SK-N-SH (cell line): ENCODE results near the gene CLN6.

Experiments used
- CHD2 ChIP-seq: fragments of 150-350 bp; IDR thresholded peaks from 2 replicates; pipeline ENCODE4 v1.6.1; 2018; ENCODE audit warnings: low read length; ENCODE audit not compliant: partially characterized antibody
- EP300 ChIP-seq, 2 experiments: IDR thresholded peaks; 2 replicates each; pipeline versions ENCODE4 v1.4.0 to v1.6.1; 2012; ENCODE audit warnings: borderline replicate concordance in 1 of 2, low read depth in 1 of 2, low read length in 1 of 2
- NFIC ChIP-seq: IDR thresholded peaks from 2 replicates; pipeline ENCODE4 v1.4.0; 2012; ENCODE audit warnings: borderline replicate concordance
- POLR2AphosphoS5 ChIP-seq: IDR thresholded peaks from 2 replicates; pipeline ENCODE4 v1.6.1; 2012; ENCODE audit warnings: low read depth, low read length
- TAF1 ChIP-seq: IDR thresholded peaks from 2 replicates; pipeline ENCODE4 v1.6.1; 2012; ENCODE audit warnings: low read depth, mild to moderate bottlenecking, low read length, moderate library complexity, borderline replicate concordance
- TF ChIP-seq, protein P1 (sequence below): fragments of 200-600 bp; sonication (generic); IDR thresholded peaks from 2 replicates; pipeline ENCODE4 v1.6.1; 2017; ENCODE audit warnings: antibody characterized with exemption, mild to moderate bottlenecking, moderate library complexity
- TF ChIP-seq, protein P2 (sequence below): fragments of 150-350 bp; IDR thresholded peaks from 2 replicates; pipeline ENCODE4 v1.6.1; 2017; ENCODE audit warnings: antibody characterized with exemption, low read length, low read depth, borderline replicate concordance
- TF ChIP-seq, protein P3 (sequence below): IDR thresholded peaks from 2 replicates; pipeline ENCODE4 v1.4.0; 2012; ENCODE audit warnings: low read depth
- TF ChIP-seq, protein P4 (sequence below): IDR thresholded peaks from 2 replicates; pipeline ENCODE4 v1.4.0; 2012; ENCODE audit warnings: low read depth, borderline replicate concordance
- TF ChIP-seq, protein P5 (sequence below): IDR thresholded peaks from 2 replicates; pipeline ENCODE4 v1.4.0; 2012; ENCODE audit warnings: low read depth, borderline replicate concordance

DNA sequence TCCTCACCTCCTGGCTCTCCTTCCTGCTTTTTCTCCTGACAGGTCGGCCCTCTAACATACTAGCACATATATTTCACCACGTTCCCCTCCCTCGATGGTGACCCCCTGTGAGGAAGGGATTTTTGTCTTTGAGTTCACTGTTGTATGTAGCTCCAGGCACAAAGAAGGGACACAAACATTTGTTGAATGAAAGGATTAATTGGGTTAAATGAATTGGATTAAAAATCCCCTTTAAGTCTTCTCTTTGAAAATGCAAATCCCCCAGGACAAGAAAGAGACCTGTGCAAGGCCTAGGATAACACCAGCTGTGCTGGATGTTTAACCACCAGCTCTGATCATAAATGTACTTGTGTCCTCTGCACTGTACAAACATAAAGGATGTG lies 27.7 kb downstream of the CLN6 start:
- TF ChIP-seq, protein P1, sequence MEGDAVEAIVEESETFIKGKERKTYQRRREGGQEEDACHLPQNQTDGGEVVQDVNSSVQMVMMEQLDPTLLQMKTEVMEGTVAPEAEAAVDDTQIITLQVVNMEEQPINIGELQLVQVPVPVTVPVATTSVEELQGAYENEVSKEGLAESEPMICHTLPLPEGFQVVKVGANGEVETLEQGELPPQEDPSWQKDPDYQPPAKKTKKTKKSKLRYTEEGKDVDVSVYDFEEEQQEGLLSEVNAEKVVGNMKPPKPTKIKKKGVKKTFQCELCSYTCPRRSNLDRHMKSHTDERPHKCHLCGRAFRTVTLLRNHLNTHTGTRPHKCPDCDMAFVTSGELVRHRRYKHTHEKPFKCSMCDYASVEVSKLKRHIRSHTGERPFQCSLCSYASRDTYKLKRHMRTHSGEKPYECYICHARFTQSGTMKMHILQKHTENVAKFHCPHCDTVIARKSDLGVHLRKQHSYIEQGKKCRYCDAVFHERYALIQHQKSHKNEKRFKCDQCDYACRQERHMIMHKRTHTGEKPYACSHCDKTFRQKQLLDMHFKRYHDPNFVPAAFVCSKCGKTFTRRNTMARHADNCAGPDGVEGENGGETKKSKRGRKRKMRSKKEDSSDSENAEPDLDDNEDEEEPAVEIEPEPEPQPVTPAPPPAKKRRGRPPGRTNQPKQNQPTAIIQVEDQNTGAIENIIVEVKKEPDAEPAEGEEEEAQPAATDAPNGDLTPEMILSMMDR, result no peak
- no peak for TF ChIP-seq EP300 (IDR thresholded peaks at IDR 0.05; ENCODE audit: borderline replicate concordance in 1 of 2, low read depth in 1 of 2, low read length in 1 of 2)
- no peak for TF ChIP-seq TAF1
- TF ChIP-seq, protein P2, sequence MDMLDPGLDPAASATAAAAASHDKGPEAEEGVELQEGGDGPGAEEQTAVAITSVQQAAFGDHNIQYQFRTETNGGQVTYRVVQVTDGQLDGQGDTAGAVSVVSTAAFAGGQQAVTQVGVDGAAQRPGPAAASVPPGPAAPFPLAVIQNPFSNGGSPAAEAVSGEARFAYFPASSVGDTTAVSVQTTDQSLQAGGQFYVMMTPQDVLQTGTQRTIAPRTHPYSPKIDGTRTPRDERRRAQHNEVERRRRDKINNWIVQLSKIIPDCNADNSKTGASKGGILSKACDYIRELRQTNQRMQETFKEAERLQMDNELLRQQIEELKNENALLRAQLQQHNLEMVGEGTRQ, result no peak
- TF ChIP-seq, protein P3, sequence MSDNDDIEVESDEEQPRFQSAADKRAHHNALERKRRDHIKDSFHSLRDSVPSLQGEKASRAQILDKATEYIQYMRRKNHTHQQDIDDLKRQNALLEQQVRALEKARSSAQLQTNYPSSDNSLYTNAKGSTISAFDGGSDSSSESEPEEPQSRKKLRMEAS, result no peak
- TF ChIP-seq, protein P4, sequence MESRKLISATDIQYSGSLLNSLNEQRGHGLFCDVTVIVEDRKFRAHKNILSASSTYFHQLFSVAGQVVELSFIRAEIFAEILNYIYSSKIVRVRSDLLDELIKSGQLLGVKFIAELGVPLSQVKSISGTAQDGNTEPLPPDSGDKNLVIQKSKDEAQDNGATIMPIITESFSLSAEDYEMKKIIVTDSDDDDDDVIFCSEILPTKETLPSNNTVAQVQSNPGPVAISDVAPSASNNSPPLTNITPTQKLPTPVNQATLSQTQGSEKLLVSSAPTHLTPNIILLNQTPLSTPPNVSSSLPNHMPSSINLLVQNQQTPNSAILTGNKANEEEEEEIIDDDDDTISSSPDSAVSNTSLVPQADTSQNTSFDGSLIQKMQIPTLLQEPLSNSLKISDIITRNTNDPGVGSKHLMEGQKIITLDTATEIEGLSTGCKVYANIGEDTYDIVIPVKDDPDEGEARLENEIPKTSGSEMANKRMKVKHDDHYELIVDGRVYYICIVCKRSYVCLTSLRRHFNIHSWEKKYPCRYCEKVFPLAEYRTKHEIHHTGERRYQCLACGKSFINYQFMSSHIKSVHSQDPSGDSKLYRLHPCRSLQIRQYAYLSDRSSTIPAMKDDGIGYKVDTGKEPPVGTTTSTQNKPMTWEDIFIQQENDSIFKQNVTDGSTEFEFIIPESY, result no peak
- TF ChIP-seq CHD2, result no peak
- no peak for TF ChIP-seq NFIC
- no peak for TF ChIP-seq POLR2AphosphoS5
- TF ChIP-seq, protein P5, sequence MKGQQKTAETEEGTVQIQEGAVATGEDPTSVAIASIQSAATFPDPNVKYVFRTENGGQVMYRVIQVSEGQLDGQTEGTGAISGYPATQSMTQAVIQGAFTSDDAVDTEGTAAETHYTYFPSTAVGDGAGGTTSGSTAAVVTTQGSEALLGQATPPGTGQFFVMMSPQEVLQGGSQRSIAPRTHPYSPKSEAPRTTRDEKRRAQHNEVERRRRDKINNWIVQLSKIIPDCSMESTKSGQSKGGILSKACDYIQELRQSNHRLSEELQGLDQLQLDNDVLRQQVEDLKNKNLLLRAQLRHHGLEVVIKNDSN, result no peak
